HG03060 (cell line): ENCODE measurements around the gene APOBEC4.
"Not testable (repeated sequence)": the region's sequence is repeated elsewhere in the genome, so short reads cannot be mapped to it uniquely, and the experiment has no call there.

ENCODE experiments used
- ATAC-seq: cut with Tn5 transposase; IDR thresholded peaks from one replicate; pipeline ENCODE4 v1.9.1; 2021; ENCODE audit warnings: low read depth, moderate number of reproducible peaks; ENCODE audit not compliant: unreplicated experiment

APOBEC4 gene

GRCh38 chr1:183652547-183653461, at the start of gene APOBEC4:
APOBEC4 (minus strand) TSS chr1:183653316; CDS start chr1:183648781, 4,535 bp downstream.
- ATAC-seq = no peak

GRCh38 chr1:183702813-183703198, 49.7 kb upstream of the APOBEC4 start:
- ATAC-seq = no peak

GRCh38 chr1:183702087-183702812, 49.1 kb upstream of the APOBEC4 start:
- no peak for ATAC-seq

GRCh38 chr1:183699616-183700160, 46.6 kb upstream of the APOBEC4 start:
- no peak for ATAC-seq

- ATAC-seq = no peak
These were observed 44.9 kb upstream of the APOBEC4 start for GRCh38 chr1:183697814-183698590.

- ATAC-seq = no peak
These were observed 43.9 kb upstream of the APOBEC4 start for GRCh38 chr1:183696981-183697380.

- ATAC-seq = no peak
These were observed 41.6 kb upstream of the APOBEC4 start for GRCh38 chr1:183694755-183695154.

- ATAC-seq = no peak
These were observed 41.0 kb upstream of the APOBEC4 start for GRCh38 chr1:183694066-183694465.

GRCh38 chr1:183693521-183693920, 40.4 kb upstream of the APOBEC4 start:
- ATAC-seq = no peak

GRCh38 chr1:183689762-183690204, 36.7 kb upstream of the APOBEC4 start:
- ATAC-seq = no peak

- no peak for ATAC-seq
These were observed 35.4 kb upstream of the APOBEC4 start for GRCh38 chr1:183688341-183689060.

- no peak for ATAC-seq
These were observed 34.6 kb upstream of the APOBEC4 start for GRCh38 chr1:183687546-183688304.

GRCh38 chr1:183686229-183686628, 33.1 kb upstream of the APOBEC4 start:
- ATAC-seq = no peak

- ATAC-seq = no peak
These were observed 32.1 kb upstream of the APOBEC4 start for GRCh38 chr1:183685112-183685713.

- not testable (repeated sequence) for ATAC-seq
These were observed 26.2 kb upstream of the APOBEC4 start for GRCh38 chr1:183679363-183679762.

- no peak for ATAC-seq
These were observed 25.7 kb upstream of the APOBEC4 start for GRCh38 chr1:183678819-183679218.

- no peak for ATAC-seq
These were observed 23.6 kb upstream of the APOBEC4 start for GRCh38 chr1:183676586-183677189.

GRCh38 chr1:183675883-183676585, 22.9 kb upstream of the APOBEC4 start:
- ATAC-seq = no peak
